CD4-positive, alpha-beta T cell treated with Interleukin-2 at 100 ng/mL for 4 hours (primary cell): ENCODE measurements around the gene LRCH1.

Source experiments
- DNase-seq: peaks from one replicate; pipeline ENCODE4 v3.0.0-alpha.2; 2020; ENCODE audit warnings: low spot score

The LRCH1 gene

DNA sequence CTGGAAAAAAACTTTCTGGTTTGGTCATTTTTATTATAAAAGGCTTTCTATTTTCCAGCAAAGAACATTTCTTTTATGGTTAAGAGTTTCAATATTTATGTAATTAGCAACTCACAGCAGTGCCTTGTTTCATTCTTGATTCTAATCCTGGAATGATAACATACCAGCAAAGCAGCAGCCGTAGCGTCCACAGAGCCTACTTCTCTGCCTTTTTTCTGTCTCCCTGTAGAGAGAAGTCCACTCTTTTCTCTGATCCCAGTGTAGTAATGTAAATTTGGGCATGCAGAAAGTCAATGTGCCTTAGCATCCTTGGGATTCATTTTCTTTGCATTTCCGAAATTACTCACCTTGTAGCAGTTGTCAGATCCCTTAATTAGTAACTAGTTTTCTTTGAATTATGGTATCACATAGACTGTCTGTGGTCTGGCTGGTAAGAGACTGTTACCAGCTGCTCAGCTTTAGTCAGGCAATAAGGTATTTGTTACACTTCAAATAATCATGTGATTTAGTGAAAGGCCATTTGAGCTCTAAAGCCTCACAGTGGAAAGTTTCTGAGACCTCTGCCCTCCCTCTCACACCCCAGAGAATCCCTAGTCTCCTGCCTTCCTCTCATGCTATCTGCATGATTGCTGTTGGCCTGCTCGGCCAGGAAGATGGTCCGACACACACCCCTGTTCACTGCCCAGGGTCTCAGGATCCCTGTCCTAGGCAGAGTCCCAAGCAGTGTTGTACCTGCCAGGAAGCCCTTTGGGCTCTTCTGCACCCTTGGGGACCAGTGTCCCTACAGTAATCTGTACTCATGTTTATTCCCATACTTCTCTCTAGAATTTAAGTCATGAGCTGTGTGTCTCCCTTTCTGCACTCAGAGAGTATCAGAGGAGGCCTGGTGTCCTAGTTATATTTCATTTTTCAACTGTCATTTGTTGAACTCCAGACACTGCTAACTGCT lies 86.3 kb downstream of the LRCH1 start:
- no peak for DNase-seq

GRCh38 chr13:46640843-46641242 lies 87.9 kb downstream of the LRCH1 start:
- DNase-seq: no peak

GRCh38 chr13:46641274-46642081 lies 88.5 kb downstream of the LRCH1 start:
- no peak for DNase-seq

DNA sequence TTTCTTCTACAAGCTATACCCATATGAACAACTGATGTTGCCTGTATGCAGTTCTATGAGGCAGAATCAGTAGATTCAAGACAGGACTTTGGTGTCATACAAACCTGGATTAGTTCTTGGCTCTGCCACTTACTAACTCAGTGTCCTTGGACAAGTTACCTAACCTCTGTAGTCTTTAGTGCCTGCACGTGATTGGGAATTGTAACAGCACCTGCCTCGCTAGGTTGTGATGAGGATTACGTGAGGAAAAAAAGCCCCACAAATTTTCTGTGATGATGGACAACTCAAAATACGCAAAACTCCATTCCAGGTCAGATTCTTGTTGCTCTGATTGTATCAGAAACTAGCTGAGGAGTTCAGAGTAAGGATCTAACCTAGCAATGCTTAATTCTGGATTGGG lies 89.3 kb downstream of the LRCH1 start:
- DNase-seq: no peak

DNA sequence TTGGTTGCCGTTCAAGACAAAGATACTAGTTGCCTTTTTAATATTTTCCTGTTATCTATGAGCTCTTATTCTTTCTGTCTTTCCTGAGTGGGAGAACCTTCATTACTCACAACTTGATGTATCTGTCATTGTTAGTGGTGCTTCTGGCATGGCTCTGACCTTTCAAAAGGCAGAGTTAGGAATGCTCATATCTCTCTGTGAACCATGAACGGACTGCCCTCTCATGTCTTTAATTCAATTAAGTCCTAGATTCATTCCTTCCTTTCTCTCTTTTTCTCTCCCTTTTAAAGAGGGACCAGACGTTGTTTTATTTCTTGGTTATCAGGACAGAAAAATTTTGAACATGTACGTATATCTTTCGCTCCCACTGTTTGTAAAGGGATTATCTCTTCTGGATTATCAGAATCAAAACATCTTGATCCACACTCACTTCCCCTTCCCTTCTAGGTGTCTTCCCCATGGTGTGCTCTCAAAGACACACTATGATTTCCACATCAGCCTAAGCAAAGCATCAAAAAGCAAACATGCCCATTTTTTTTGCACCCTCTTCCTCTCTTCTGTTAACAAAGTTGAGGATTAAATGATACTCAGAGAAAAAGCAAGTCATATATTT lies 90.3 kb downstream of the LRCH1 start:
- DNase-seq: no peak

- no peak for DNase-seq
Observed at GRCh38 chr13:46644816-46645215, 91.8 kb downstream of the LRCH1 start.

DNA sequence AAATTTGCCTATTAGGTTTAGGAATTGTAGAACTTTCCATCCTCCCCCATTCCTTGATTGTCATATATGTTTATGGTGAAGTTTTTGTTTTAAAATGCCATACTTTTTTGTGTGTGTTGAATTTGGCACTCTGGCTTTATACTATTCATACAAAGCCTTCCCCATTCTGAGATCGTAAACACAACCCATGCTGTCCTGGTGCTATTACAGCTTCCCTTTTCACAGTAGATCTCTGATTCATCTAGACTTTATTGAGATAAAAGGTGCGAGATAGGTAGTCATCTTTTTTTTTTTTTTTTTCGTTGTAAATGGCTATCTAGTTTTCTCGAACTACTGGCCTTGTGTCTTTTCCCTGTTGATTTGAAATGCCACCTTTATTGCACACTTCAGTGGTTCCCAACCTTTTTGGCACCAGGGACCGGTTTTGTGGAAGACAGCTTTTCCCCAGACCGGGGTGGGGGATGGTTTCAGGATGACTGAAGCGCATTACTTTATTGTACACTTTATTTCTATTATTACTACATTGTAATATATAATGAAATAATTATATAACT lies 94.6 kb downstream of the LRCH1 start:
- DNase-seq: no peak

DNA sequence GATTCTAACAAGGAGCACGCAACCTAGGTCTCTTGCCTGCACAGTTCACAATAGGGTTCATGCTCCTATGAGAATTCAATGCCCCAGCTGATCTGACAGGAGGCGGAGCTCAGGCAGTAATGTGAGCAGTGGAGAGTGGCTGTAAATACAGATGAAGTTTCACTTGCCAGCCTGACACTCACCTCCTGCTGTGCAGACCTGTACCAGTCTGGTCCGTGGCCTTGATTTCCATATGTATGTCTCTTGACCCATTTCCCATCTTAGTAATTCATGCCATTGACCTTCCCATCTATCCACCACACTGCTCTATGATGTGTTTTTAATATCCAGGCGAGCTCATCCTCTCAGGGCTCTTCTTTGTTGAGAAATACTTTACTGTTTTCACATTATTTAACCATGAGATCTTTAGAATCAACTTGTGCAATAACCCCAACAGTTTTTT lies 95.2 kb downstream of the LRCH1 start:
- DNase-seq: peak; percentile 10

GRCh38 chr13:46649816-46650215 lies 96.8 kb downstream of the LRCH1 start:
- DNase-seq: no peak

DNA sequence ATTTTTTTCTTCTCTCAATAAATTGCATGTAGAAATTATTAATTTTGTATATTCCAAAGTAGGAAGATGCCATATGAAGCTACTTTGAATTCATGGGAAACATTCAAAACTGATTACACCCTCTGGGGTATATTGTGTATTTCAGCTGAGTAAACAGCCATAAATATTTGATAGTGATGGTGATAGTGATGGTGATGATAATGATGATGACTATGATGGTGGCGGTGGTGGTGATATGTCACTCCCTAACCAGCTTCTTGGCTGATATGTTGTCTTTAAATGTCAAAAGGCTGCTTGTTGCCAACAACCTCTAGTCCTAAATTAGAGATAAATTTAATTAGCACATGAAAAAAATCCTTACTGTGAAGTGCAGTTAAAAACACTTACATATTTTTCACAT lies 102.0 kb downstream of the LRCH1 start:
- DNase-seq: no peak

- DNase-seq: no peak
Observed at GRCh38 chr13:46655377-46656180, 102.6 kb downstream of the LRCH1 start.

- DNase-seq: no peak
Observed at GRCh38 chr13:46656786-46657185, 103.8 kb downstream of the LRCH1 start.

- DNase-seq: no peak
Observed at GRCh38 chr13:46659413-46660065, 106.6 kb downstream of the LRCH1 start.

- no peak for DNase-seq
Observed at GRCh38 chr13:46660416-46660815, 107.4 kb downstream of the LRCH1 start.

DNA sequence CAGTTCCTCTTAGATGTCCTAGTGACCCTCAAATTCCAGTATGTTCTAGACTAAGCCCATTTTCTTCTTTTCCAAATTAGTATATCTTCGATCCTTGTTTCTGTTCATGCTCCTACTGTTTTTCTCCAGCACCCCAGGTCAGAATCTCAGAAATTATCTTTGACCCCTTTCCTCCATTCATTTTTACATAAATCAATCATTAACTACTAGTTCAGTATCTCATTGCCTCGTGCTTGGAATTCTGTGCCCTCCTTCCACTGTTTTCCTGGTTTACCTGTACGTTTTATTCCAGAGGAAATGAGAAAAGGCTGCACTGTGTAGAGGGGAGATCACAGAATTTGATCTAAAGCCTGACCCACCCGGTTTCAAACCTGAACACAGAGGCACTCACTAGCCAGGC lies 107.9 kb downstream of the LRCH1 start:
- DNase-seq: no peak

DNA sequence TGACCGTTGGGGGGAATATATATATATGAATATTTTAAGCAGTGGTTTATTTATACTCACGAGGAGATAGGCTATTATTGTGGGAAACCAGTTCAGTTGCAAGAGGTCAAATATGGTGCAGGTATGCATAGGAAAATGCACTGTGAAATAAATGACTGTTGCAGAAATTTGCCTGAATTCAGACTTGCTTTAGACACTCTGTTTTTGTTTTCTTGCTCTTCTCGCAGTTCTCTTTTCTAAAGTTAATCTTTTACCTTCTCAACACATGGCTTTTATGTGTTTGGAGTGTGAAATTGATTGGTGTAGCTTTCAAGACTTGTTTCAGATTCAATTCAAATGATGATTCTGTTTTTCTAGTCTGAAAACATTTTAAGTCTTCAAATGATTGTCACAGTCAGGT lies 109.7 kb downstream of the LRCH1 start:
- DNase-seq: no peak

DNA sequence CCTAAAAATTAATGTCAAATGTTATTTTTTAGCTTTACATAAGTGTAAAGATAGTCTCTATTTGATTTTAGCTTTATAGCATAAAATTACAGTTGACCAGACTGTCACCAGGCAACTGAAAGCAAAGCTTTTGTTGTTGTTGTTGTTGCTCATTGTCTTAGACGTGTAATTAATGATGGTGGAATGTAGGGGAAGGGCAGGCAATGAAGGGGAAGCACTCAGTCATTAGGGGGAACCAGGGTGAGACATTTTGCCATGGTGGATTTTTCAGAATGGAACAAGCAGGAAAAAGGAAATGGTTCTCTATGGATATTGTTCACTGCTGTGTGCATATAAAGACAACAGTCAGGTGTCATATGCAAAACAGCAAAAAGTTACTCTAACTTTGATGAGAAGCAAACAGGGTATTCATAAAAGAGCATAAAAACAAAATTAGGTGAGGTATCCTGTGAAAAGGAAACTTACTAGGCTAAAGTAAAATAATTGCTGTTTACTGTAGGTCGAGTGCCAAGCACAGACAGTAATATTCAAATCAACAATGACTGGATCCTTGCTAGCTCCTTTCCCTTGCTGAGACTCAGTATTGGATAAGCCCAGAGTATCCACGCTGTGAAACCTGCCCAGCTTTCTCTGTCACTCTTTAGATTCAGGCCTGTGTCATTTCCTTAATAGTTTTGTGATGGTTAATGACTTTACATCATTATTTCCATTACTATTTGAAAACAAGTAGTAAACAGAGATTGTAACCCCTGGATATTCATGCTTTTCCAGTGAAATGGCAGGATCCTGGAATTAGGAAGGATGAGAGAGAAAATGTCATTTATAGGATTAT lies 110.5 kb downstream of the LRCH1 start:
- no peak for DNase-seq

DNA sequence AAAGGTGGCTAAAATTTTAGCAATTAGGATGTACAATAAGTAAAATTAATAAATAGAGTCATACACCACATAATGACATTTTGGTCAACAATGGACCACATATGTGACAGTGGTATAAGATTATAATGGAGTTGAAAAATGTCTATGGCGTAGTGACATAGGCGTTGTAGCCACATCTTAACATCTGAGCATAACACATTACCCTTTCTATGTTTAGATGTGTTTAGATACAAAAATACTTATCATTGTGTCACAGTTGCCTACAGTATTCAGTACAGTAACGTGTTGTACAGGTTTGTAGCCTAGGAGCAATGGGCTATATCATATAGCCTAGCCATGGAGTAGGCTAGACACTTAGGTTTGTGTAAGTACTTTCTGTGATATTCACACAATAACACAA lies 111.2 kb downstream of the LRCH1 start:
- DNase-seq: no peak

GRCh38 chr13:46665248-46665632 lies 112.3 kb downstream of the LRCH1 start:
- no peak for DNase-seq
